GM21381 (cell line): Measurements from ENCODE around the gene ANTKMT.

Experiments used
- ATAC-seq: cut with Tn5 transposase; IDR thresholded peaks from one replicate; pipeline ENCODE4 v1.9.1; 2021; ENCODE audit warnings: mild to moderate bottlenecking, moderate library complexity; ENCODE audit not compliant: unreplicated experiment

ANTKMT gene

DNA sequence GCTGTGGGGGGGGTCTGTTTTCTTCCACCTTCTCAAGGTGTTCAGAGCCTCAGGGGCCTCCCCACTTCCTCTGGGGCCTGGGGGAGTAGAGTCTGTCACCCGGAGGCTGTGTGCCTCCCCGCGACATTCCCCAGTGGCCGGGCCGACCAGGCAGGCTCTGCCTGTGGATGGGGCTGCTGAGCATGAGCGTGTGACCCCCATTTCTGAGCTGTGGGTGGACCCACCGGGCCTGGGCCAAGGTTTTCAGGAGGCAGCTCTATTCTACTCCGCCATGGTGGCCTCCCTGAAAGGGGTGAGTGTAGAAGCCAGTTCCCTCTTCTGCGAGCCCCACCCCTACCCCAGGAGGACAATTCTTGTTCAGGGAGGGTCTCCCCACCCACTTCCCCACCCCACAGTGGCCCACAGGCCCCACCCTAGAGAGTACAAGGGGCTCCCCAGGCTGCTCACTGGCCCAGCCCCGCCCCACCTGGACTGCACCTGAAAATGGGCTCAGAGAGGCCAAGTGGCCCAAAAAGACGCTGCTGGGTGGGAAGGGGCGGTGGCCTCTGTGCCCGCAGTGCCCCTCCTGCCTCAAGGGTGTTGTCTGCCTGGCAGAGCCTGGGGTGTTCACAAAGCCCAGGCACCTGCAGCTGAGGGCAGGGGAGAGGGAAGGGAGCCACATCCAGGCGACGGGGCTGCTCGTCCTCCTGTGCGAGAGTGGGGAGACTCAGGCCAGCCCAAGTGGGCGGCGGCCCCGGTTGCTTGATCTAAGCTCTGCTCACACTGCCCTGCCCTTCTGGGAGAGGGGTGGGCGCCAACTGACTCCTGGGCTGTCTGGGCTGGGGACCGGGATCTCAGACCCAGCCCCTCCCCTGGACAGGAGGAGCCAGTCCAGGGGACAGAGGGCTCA, 40.9 kb downstream of the ANTKMT start:
- no peak for ATAC-seq

DNA sequence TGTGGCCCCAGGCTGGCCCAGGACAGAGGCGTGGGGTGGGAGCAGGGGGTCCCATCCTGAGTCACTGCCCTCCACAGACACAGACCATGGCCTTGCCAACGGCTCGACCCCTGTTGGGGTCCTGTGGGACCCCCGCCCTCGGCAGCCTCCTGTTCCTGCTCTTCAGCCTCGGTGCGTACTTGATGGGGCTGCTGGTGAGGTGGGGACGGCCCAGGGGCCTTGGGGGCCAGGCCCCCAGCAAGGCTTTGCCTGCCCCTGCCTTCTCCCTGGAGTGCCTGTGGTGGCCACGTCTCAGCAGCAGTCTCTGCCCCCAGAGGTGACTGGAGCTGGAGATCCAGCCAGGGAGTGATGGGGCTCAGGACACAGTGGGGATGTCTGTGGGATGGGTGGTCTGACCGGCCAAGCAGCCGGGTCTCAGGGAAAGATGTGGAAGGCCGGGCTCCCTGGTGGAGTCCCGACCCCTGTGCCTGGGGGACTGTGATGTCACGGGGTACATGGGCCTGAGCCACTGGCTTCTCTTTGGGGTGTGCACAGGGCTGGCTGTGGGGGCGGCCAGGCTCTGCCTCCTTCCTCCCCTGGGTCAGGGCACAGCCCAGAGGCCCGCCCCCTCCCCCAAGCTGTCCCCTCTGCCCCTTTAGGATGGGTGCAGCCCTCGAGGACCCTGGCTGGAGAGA, 41.8 kb downstream of the ANTKMT start:
- ATAC-seq = no peak

DNA sequence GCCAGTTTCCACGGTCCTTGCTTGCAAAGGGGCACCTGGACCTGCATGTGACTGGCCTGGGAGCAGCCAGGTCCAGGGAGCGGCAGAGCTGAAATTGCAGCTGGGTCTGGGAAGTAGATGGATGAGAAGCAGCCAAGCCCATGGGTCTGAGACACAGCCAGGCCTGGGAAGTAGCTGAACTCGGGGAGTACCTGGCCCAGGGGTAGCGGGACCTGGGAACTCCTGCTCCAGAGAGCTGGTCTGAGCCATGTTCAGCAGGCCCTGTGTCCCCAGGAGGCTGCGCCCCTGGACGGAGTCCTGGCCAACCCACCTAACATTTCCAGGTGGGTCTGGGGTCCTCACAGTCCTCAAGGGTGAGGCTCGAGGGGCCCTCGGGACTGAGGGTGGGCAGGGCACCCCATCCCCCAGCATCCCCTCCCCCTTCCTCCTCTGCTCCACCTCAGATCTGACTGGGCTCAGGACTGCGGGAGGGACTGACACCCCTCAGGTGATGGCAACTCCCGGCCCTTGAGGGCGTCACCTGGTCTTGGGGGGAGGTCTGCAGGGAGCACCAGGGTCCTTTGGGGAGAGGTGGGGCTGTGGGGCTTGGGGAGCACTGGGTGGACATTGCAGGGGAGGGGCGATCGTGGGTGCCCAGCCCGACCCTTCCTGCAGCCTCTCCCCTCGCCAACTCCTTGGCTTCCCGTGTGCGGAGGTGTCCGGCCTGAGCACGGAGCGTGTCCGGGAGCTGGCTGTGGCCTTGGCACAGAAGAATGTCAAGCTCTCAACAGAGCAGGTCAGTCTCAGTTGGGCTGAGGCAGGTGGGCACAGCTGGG, 42.6 kb downstream of the ANTKMT start:
- no peak for ATAC-seq

DNA sequence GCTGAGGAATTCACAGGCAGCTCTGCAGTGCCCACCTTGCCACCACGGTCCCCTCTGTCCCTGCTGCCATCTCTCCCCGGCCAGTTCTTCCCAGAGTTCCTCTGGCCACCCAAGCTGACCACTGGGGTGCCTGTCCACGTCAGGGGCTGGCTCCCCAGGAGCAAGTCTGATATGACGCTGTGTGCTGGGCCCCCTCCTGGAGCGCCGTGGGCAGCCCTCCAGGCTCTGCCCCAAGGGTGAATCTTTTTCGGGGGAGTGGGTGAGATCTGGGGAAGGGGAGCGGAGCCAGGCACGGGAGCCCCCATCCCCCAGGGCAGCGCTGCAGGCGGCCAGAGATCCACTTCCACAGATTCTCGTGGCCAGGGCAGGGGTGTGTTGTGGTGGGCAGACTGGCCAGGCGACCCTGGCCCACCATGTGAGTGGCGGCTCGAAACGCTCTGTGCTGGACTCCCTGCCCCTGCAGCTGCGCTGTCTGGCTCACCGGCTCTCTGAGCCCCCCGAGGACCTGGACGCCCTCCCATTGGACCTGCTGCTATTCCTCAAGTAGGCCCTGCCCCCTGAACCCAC, 43.3 kb downstream of the ANTKMT start:
- no peak for ATAC-seq

DNA sequence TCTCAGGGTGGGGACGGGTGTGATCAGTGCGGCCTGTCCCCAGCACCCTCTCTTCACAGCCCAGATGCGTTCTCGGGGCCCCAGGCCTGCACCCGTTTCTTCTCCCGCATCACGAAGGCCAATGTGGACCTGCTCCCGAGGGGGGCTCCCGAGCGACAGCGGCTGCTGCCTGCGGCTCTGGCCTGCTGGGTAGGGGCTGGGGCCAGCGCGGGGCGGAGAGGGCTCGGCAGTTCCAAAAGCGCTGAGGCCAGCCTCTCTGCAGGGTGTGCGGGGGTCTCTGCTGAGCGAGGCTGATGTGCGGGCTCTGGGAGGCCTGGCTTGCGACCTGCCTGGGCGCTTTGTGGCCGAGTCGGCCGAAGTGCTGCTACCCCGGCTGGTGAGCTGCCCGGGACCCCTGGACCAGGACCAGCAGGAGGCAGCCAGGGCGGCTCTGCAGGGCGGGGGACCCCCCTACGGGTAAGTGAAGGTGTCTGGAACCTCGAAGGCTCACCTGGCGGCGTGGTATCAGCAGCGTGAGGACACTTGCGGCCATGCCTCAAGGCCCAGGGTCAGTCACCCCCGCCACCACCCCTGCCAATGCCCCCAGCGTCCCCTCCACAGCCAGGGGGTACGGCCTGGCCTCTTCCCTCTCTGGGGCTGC, 44.0 kb downstream of the ANTKMT start:
- no peak for ATAC-seq

DNA sequence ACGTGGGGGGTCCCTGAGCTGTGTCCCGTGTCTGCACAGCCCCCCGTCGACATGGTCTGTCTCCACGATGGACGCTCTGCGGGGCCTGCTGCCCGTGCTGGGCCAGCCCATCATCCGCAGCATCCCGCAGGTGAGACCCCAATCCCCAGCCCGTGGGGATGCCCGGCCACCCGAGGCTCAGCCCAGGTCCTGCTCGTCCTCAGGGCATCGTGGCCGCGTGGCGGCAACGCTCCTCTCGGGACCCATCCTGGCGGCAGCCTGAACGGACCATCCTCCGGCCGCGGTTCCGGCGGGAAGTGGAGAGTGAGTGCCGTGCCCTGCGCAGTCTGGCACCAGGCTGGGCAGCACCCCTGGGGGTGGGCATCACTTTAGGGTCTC, 44.5 kb downstream of the ANTKMT start:
- no peak for ATAC-seq

DNA sequence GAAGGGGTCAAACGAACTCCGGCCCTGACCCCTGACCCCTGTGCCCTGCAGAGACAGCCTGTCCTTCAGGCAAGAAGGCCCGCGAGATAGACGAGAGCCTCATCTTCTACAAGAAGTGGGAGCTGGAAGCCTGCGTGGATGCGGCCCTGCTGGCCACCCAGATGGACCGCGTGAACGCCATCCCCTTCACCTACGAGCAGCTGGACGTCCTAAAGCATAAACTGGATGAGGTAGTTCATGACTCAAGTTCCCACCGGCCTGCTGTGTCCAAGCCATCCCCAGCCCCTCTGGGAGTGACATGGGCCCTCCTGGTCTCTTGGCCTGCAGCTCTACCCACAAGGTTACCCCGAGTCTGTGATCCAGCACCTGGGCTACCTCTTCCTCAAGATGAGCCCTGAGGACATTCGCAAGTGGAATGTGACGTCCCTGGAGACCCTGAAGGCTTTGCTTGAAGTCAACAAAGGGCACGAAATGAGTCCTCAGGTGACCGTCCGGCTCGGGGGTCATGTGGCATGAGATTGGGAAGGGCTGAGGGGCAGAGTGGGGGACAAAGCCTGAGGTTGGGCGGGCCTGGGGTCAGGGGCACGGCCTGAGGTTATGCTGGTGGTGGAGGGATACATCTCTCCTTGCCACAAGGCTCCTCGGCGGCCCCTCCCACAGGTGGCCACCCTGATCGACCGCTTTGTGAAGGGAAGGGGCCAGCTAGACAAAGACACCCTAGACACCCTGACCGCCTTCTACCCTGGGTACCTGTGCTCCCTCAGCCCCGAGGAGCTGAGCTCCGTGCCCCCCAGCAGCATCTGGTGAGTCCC, 45.3 kb downstream of the ANTKMT start:
- no peak for ATAC-seq

DNA sequence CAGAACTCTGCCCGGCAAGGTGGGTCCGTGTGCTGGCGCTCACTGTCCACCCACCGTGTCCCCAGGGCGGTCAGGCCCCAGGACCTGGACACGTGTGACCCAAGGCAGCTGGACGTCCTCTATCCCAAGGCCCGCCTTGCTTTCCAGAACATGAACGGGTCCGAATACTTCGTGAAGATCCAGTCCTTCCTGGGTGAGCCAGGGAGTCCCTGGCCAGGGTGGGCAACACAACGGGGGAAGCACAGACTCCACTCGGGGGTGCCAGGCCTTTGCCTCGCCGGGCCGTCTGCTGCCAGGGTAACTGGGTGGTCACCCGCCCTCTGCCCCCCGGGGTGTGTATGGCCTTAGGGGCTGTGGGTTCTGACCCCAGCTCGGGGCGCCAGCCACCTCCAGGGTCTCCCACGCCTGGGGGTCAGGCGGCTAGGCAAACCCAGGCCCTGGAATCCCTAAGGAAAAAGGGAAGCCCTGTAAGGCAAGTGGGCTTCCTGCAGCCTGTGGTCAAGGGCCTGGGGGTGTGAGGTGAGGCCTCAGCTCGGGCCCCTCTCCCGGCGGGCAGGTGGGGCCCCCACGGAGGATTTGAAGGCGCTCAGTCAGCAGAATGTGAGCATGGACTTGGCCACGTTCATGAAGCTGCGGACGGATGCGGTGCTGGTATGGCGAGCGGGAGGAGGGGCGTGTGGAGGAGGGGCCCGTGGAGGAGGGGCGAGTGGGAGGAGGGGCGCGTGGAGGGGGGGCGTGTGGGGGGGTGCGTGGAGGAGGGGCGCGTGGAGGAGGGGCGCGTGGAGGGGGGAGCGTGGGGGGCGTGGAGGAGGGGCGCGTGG, 46.1 kb downstream of the ANTKMT start:
- no peak for ATAC-seq

DNA sequence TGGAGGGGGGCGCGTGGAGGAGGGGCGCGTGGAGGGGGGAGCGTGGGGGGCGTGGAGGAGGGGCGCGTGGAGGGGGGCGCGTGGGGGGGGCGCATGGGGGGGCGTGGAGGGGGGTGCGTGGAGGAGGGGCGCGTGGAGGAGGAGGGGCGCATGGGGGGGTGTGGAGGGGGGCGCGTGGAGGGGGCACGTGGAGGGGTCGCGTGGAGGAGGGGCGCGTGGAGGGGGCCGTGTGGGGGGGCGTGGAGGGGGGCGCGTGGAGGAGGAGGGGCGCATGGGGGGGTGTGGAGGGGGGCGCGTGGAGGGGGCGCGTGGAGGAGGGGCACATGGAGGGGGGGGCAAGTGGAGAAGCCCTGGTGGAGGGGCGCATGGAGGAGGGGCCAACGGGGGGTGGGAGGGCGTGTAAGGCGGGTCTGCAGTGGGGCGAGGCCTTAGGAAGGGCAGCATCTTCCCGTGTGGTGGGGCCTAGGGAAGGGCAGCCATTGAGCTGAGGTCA, 46.8 kb downstream of the ANTKMT start:
- ATAC-seq = no peak

DNA sequence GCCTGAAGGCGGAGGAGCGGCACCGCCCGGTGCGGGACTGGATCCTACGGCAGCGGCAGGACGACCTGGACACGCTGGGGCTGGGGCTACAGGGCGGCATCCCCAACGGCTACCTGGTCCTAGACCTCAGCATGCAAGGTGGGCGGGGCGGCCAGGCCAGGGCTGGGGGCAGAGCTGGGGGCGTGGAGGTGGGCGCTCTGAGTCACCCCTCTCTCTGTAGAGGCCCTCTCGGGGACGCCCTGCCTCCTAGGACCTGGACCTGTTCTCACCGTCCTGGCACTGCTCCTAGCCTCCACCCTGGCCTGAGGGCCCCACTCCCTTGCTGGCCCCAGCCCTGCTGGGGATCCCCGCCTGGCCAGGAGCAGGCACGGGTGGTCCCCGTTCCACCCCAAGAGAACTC, 47.5 kb downstream of the ANTKMT start:
- no peak for ATAC-seq

DNA sequence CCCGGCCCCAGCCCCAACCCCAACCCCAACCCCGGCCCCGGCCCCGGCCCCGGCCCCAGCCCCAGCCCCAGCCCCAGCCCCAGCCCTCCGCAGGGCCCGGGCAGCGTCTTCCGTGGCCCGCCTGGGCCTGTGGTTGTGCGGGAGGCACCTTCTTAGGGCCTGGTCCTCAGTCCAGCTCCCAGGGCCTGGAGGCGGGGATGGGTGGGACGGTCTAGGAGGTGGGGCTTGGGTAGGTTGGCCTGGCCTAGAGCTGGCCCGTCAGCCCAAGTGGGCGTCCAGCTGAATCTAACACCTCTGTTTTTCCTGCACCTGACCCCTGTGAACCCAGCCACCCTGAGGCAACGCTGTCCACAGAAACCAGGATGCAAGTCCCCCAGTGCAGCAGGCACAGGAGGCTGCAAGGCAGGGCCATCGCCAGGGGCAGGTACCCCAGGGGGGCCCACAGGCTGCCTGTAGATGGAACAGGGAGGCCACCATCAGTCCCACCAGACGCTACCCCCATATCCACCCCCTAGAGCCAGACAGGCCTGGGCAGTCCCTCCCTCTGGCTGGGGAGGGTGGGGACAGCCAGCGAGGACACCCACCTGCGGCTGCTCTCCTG, 48.3 kb downstream of the ANTKMT start:
- no peak for ATAC-seq

DNA sequence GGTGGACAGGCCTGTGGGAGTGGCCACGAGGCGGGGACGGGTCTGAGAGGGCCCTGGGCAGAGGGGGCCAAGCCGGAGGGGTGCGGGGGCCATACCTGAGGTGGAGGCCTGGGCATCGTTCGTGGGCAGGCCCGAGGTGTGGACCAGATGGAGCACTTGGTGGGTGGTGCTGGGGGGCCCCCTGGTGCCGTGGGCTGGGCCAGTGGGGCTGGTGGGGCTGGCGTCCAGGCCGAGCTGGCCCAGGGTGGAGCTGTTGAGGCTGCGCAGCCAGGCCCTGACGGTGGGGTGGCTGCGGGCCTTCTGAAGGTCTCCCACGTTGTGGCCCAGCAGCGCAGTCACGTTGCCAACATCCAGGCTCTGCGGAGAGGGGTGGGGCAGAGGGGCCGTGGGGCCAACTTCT, 49.0 kb downstream of the ANTKMT start:
- ATAC-seq = no peak

DNA sequence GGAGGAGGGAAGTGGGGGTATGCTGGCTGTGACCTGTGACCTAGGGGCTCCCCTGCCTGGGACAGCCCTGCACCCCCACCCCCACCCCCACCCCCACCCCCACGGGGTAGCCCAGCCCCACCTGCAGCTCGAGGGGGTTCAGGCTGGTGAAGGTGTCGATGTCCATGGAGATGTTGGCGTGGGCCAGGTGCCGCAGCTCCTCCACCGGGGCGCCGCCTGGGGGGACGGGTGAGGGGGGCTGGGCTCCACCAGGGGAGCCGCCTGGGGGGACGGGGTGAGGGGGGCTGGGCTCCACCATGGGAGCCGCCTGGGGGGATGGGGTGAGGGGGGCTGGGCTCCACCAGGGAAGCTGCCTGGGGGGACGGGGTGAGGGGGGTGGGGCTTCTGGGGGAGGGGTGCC, 49.5 kb downstream of the ANTKMT start:
- ATAC-seq = no peak
